Stimulated activated CD4-positive, alpha-beta T cell treated with anti-CD3 and anti-CD28 coated beads, Interleukin-1b, Interleukin-23, amount 100 ng/mL, for 1 hour (primary cell): Measurements from ENCODE around the gene DNMT3A.

Experiments
- DNase-seq, 2 donors: peaks; one replicate each; pipeline ENCODE4 v3.0.0-alpha.2; 2020; ENCODE audit warnings: low read depth in 2 of 2

DNMT3A gene

DNA sequence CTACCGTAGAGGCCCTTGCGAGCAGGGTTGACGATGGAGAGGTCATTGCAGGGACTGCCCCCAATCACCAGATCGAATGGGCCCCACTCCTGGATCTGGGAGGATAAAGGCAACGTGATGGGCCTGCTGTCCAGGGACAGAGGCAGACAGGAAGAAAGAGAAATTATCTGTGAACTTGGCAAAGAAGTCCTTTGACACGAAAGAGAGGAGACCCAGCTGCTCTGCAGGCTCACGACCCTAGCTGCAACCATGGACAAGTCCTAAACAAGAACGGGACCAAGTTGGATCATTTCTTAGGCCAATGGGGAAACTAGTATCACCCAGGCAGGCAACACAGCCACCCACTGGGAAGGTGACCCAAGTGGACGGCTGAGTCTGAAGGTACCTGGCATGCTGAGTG lies 101.1 kb downstream of the DNMT3A start:
- DNase-seq = no peak

DNA sequence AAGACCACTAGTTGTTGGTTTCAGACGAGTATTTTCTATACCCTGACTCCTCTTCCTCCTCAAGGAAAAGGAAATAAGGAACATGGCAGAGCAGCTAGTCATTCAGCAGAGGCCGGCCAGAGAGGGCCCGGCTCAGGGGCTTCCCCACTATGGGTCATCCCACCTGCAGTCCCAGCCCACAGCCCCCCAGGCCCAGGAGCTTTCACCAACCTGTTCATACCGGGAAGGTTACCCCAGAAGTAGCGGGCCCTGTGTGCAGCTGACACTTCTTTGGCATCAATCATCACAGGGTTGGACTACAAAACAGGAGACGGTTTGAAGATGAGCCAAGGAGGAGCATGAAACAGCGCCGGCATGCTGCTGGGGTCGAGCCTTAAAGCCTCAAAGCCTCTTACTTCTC lies 102.8 kb downstream of the DNMT3A start:
- DNase-seq = no peak

- no peak for DNase-seq
Observed at GRCh38 chr2:25237764-25238163, 104.0 kb downstream of the DNMT3A start.

DNA sequence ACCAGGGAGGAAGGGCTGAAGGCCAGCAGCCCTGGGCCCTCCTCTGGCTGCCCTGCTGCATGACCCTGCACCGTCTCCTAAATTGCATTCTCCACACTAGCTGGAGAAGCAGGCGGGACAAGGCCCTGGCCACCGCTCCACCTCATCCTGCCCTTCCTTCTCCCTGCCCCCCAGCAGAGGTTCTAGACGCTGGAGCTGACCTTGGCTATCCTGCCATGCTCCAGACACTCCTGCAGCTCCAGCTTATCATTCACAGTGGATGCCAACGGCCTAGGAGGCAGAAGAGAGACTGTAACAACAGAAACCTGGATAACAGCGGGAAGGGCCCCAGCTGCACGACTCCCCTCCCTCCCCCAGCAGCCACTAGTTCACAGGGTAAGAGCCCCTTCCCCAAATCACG lies 105.0 kb downstream of the DNMT3A start:
- DNase-seq = no peak

DNA sequence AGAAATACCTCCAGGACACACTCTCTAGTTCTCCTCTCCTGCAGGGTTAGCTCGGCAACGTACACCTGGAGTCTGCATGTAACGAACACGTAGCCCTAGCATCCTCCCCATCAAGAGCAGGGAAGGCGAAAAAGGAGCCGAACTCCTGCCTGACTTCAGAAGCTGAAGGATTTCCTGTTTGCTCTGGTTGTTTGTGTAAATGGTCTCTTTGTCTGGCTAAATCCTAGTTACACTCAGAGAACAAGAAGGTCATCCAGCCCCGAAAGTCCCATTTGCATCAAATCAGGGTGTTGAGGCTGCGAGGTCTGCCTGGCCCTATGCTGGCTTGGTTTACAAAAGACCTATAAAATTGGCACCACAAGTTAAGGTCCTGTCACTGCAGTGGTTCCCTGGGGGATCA lies 107.0 kb downstream of the DNMT3A start:
- DNase-seq = no peak

GRCh38 chr2:25233916-25234605 lies 107.7 kb downstream of the DNMT3A start:
- no peak for DNase-seq

DNA sequence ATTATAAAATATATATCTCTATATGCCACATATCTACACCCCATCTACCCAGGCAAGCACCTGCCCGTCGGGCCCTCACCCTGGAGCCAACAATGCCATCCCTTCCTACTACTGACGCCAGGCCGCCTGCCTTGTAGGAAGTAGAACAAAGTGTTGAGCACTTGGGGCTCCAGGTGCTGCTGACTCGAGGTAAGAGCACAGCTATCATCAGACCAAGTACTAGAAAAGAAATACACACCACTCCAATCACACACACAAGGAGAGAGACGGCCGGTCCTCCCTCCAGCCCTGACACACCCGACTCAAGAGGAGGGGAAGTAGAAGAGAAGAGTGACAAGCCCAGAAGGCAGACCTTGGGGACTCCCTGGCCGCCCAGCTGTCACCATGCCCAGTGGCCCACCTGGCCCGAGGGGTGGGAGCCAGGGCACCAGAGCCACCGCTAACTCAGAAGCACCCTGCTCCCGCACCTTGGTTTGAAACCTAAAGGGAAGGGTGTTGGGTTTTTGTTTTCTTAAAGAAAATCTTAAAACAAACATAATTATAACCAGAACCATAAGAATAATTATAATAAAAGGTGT lies 109.4 kb downstream of the DNMT3A start:
- no peak for DNase-seq

DNA sequence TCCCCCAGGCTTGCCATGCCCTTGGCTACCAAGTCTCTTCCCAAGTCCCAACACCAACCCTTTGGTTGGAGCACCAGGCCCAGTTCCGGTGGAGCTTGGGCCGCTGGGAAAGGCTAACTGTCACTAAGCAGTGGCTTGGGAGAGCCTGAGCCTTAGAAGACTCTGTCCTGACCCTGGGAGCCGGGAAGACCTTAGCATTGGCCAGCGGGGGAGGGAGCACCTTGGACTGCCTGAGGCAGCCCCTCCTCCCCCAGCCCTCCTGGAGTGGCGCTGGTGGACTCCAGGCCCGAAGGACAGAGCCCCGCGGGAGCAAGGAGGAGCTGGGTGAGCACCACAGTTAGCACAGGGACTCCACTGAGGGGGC lies 110.8 kb downstream of the DNMT3A start:
- DNase-seq = no peak

DNA sequence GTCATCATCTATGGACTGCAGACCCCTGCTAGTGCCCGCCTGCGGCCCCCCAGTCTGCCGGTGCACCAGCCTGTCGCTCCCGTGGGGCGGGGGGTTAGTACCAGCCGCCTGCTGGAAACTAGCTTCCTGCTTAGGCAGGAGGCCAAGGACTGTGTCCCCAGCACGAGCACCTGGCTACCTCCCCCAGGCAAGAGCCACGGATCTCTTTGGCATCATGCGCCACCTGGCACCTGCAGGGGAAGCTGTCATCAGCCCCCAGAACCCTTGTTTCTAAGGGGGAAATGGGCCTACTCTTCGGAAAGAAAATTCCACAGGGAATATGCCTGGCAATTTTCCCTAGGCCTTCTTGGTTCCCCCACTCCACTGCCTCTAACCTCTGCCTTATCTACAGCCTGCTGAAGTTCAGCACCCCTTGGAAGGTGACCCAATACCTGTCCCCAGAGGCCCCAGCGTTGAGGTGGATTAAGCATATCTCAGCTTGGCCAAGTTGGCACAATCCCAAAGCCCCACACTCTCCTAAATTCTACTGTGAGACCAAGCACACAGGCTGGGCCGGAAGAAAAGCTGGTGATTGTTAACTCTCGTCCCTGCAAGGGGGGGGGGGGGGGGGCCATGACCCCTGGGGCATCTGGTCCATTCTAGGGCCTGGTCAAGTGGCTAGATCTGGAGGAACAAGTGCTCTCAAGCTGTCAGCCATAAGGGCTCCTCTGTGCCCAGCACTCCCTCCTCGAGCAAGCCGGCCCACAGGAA lies 111.4 kb downstream of the DNMT3A start:
- DNase-seq = no peak

GRCh38 chr2:25229279-25230197 lies 112.2 kb downstream of the DNMT3A start:
- no peak for DNase-seq

DNA sequence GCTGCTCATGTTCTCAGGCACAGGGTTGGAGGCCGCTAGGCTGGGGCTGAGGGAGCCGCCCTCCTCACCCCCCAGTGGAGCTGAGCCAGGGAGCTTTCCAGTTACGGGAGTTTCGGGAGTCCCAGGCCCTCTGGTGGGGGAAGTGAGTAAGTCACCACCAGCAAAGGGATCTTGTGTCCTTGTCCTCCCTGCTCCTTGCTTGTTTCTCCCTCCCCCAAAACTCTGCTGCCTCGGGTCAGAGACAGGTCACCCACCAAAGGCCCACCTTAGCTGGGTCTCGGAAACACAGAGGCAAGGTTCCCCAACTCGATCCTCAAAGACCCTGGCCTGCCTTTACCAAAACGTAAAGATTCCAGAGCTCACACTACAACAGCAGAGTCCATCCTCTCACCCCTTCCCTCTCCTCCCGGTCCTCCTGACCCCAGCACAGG lies 112.9 kb downstream of the DNMT3A start:
- DNase-seq = no peak

DNA sequence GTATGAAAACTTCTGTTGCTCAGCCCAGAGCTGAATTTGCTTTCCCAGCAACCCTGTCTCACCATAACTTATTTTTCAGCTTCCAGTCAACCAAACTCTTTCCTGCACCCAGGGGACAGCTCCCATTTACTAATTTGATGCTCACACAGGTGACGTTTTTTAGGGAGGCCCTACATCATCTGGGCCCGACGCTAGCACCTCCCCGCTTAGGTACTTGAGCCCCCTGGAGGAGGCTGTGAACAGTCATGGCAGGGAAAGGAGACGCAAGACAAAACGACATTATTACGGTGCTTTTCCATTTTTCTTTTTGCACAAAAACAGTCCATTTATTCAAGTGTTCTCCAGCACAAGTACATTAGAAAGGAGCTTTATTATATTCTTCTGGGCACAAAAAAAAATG lies 114.1 kb downstream of the DNMT3A start:
- DNase-seq = no peak

DNA sequence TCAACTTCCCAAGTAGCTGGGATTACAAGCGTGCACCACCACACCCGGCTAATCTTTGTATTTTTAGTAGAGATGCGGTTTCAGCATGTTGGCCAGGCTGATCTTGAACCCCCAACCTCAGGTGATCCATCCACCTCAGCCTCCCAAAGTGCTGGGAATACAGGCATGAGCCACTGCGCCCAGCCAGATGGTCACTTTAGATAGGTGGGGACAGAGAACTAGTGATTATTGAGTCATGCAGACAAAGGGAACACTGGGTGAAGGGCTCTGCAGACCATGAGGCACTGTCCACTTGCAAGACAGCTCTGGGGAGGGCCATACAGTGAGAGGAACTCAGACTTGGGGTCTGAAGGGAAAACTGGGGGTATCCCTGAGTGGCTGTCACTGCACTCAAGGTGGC lies 114.9 kb downstream of the DNMT3A start:
- no peak for DNase-seq

GRCh38 chr2:25222477-25223121 lies 119.1 kb downstream of the DNMT3A start:
- DNase-seq = no peak

- no peak for DNase-seq
Observed at GRCh38 chr2:25221579-25221978, 120.1 kb downstream of the DNMT3A start.

DNA sequence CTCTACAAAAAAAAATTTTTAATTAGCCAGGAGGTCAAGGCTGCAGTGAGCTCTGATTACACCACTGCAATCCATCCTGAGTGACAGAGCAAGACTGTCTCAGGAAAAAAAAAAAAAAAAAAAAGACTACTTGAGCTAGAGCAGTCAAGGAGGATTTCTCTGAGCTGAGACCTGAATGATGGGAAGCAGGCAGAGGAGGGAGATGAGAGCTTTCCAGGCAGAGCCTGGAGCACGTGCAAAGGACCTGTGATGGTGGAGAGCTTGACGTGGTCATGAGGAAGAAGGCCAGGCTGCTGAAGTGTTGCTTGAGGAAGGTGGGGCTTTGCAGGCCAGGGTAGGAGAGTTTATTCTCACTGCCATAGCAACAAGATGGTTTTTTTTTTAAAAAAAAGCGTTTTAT lies 121.4 kb downstream of the DNMT3A start:
- no peak for DNase-seq

- DNase-seq = no peak
Observed at GRCh38 chr2:25219621-25220020, 122.1 kb downstream of the DNMT3A start.

- no peak for DNase-seq
Observed at GRCh38 chr2:25218100-25218499, 123.6 kb downstream of the DNMT3A start.

DNA sequence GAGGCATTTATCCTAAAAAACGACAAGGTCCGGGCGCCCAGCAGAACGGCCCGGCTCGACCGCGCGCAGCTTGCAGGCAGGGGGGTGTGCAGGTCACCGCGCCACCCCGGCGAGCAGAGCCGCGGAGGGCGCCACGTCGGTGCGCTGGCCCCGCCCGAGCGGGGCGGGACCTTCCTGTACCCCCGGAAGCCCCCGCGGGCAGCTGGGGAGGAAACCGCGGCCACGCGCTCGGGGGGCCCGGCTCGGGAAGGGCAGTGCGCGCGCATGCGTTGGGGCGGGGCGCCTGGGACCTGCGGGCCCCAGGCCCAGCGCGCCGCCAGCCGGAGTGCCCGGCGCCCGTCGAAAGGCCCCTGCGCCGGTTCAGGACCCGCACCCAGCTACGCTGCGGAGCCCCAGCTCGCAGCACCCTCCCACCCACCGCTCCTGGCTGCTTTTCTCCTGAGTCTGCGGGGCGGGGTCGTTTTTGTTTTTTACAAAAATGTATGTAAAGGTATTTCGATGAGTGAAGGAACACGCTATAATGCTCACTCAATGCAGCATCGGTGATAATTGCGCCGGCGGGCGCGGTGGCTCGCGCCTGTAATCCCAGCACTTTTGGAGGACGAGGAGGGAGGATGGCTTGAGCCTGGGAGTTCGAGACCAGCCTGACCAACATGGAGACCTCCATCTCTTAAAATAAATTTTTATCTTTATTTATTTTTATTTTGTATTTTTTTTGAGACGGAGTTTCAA lies 125.6 kb downstream of the DNMT3A start:
- peak; percentile 62 to 70 for DNase-seq

DNA sequence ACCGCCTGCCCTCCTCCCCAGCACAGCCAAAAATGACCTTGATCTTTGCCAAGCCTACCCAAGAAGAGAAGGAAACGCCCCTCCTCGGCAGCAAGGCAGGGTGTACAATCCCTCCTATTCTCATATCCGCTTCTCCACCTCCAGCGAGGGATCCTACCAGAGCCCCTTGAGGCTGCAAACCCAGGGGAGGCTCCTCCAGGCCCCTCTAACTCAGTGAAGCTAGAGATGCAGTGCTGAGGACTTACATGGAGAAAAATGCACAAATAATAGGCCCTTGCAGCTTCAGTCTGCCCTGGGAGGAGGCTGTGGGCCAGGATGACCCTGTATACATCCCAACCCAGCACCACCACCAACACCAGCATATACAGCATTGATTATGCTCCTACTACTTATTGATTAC lies 126.5 kb downstream of the DNMT3A start:
- DNase-seq = no peak

DNA sequence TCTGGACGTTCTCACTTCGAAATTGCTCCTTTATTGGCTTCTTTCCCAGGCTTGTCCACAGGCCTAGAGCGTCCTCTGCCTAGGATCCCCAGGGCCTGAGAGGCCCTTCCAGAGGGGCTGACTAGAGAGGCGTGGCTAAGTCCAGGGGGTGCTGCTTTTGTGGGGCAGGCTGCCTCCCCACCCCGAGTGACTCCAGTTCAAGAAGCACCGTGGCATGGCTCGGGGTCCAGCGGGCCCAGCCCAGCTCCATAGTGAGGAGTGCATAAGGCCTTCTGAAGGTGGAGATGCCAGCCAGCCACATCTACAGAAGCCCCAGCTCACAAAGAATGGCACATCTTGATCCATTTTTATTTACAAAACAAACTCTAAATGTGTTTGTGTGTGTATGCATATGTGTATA lies 128.5 kb downstream of the DNMT3A start:
- DNase-seq = no peak
